NOMO-1 treated with DMSO at 0.1 percent for 48 hours (cell line): ENCODE measurements around the gene TUBAL3.
"Not testable (repeated sequence)": the region's sequence is repeated elsewhere in the genome, so short reads cannot be mapped to it uniquely, and the experiment has no call there.

Source experiments
- DNase-seq: peaks from one replicate; lab custom pipeline; 2025; ENCODE audit not compliant: unreplicated experiment; lab: John Stamatoyannopoulos, UW

The TUBAL3 gene

GRCh38 chr10:5424751-5425150, 20.1 kb upstream of the TUBAL3 start:
- no peak for DNase-seq

GRCh38 chr10:5423771-5424170, 19.1 kb upstream of the TUBAL3 start:
- DNase-seq, result no peak

- no peak for DNase-seq
These were observed 15.0 kb upstream of the TUBAL3 start for GRCh38 chr10:5419466-5420094.

GRCh38 chr10:5418584-5418983, 14.0 kb upstream of the TUBAL3 start:
- DNase-seq, result no peak

GRCh38 chr10:5416981-5417380, 12.4 kb upstream of the TUBAL3 start:
- DNase-seq, result no peak

- DNase-seq, result peak; percentile 23
These were observed 8.6 kb upstream of the TUBAL3 start for GRCh38 chr10:5413012-5413938.

GRCh38 chr10:5412277-5412941, 7.8 kb upstream of the TUBAL3 start, which contains the start of gene NET1:
TSS of gene NET1 (plus strand) at chr10:5412557. CDS start at chr10:5412693, 136 bp downstream.
- peak; percentile 57 for DNase-seq

- DNase-seq, result no peak
These were observed 7.3 kb upstream of the TUBAL3 start for GRCh38 chr10:5411941-5412276.

GRCh38 chr10:5410787-5411186, 6.2 kb upstream of the TUBAL3 start:
- DNase-seq, result not testable (repeated sequence)

GRCh38 chr10:5406918-5407317, 2.3 kb upstream of the TUBAL3 start:
- no peak for DNase-seq

- no peak for DNase-seq
These were observed 1.8 kb downstream of the TUBAL3 start for GRCh38 chr10:5402798-5403197.

GRCh38 chr10:5400468-5401240, 4.0 kb downstream of the TUBAL3 start:
- no peak for DNase-seq

GRCh38 chr10:5399332-5399731, 5.3 kb downstream of the TUBAL3 start:
- no peak for DNase-seq

GRCh38 chr10:5396556-5397300, 7.9 kb downstream of the TUBAL3 start:
- no peak for DNase-seq

GRCh38 chr10:5395168-5395567, 9.5 kb downstream of the TUBAL3 start:
- DNase-seq, result no peak

- no peak for DNase-seq
These were observed 11.1 kb downstream of the TUBAL3 start for GRCh38 chr10:5393529-5393928.

GRCh38 chr10:5391790-5392189, 12.8 kb downstream of the TUBAL3 start:
- DNase-seq, result no peak

- no peak for DNase-seq
These were observed 13.9 kb downstream of the TUBAL3 start for GRCh38 chr10:5390607-5391205.

GRCh38 chr10:5387169-5387568, 17.5 kb downstream of the TUBAL3 start:
- no peak for DNase-seq

GRCh38 chr10:5385224-5385623, 19.4 kb downstream of the TUBAL3 start:
- no peak for DNase-seq
